Mesothelial cell of epicardium (in vitro differentiated cells): ENCODE data around the gene HBA2. TPM values are rescaled to one million over a fixed set of nuclear protein-coding genes. Genes with fewer than 3 reads are reported as not detected.

Experiments used
- DNase-seq, 2 experiments: peaks; one replicate each; pipeline ENCODE4 v3.0.0; 2021; ENCODE audit warnings: low spot score in 2 of 2; ENCODE audit not compliant: unreplicated experiment in 2 of 2
- H3K27ac Mint-ChIP-seq: 2 replicates; pipeline ENCODE4 v1.8.0; 2021; ENCODE audit warnings: mixed read lengths
- H3K27me3 Mint-ChIP-seq: 2 replicates; pipeline ENCODE4 v1.8.0; 2021; ENCODE audit warnings: low read depth, mixed read lengths
- H3K36me3 Mint-ChIP-seq: 2 replicates; pipeline ENCODE4 v1.8.0; 2021; ENCODE audit warnings: mixed read lengths
- H3K4me1 Mint-ChIP-seq: 2 replicates; pipeline ENCODE4 v1.8.0; 2021; ENCODE audit warnings: mixed read lengths
- H3K4me3 Mint-ChIP-seq: 2 replicates; pipeline ENCODE4 v1.8.0; 2021; ENCODE audit warnings: mild to moderate bottlenecking, moderate library complexity, mixed read lengths
- H3K9me3 Mint-ChIP-seq: 2 replicates; pipeline ENCODE4 v1.8.0; 2021; ENCODE audit warnings: mixed read lengths
- CTCF ChIP-seq: fragments of 200-600 bp; sonication (generic); IDR thresholded peaks from one replicate; pipeline ENCODE4 v1.5.0; 2021; ENCODE audit warnings: antibody characterized with exemption; ENCODE audit not compliant: unreplicated experiment
- total RNA-seq: library from RNA; stranded (reverse); gene quantifications from 3 replicates; pipeline ENCODE4 v1.2.1, GENCODE V29; 2021

HBA2 gene
- total RNA-seq, 1 donor from 2014 or later, result not detected

- Mint-ChIP-seq H3K27ac (peak overlapping the region; percentile 30), H3K36me3 (peaks cover 31% of the 10 kb centered on the region), H3K4me1 (peaks cover 2% of the 10 kb centered on the region), H3K9me3 (no peaks in the 10 kb centered on the region), H3K27me3 (no peaks in the 10 kb centered on the region), H3K4me3 (no peak overlapping the region)
- no peak for DNase-seq
- TF ChIP-seq CTCF, result no peak
Observed at GRCh38 chr16:185213-185612, 12.5 kb downstream of the HBA2 start.

GRCh38 chr16:185691-186090 lies 13.0 kb downstream of the HBA2 start:
- peaks cover 2% of the 10 kb centered on the region for H3K4me1 Mint-ChIP-seq
- H3K4me3 Mint-ChIP-seq, result no peak overlapping the region
- H3K27ac Mint-ChIP-seq, result no peak overlapping the region
- TF ChIP-seq CTCF, result no peak
- no peaks in the 10 kb centered on the region for H3K27me3 Mint-ChIP-seq
- peaks cover 32% of the 10 kb centered on the region for H3K36me3 Mint-ChIP-seq
- H3K9me3 Mint-ChIP-seq, result no peaks in the 10 kb centered on the region
- DNase-seq, result no peak

GRCh38 chr16:187330-187729 lies 14.7 kb downstream of the HBA2 start:
- Mint-ChIP-seq H3K9me3 (no peaks in the 10 kb centered on the region), H3K27ac (no peak overlapping the region), H3K36me3 (peaks cover 41% of the 10 kb centered on the region), H3K27me3 (no peaks in the 10 kb centered on the region), H3K4me1 (no peaks in the 10 kb centered on the region), H3K4me3 (no peak overlapping the region)
- no peak for TF ChIP-seq CTCF
- DNase-seq, result no peak

DNA sequence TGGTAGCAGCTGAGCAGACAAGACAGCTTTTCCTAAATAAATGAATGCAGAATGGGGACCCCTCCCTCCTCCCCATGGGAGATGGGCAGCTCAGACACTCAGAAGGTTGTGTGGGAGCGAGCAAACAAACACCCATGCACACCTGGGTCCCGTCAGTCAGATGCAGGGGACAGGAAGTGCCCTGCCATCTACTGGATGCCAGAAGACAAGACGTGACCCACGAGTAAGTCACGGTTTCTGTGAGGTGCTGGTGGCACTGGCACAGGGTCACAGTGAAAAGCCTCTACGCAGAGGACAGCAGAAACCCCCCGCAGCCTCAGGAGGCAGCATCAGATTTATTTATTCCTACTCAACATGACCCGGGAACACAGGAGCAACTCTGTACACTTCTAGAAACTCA lies 16.0 kb downstream of the HBA2 start:
- Mint-ChIP-seq H3K4me3 (no peak overlapping the region), H3K4me1 (no peaks in the 10 kb centered on the region), H3K27me3 (no peaks in the 10 kb centered on the region), H3K27ac (no peak overlapping the region), H3K36me3 (peaks cover 43% of the 10 kb centered on the region), H3K9me3 (no peaks in the 10 kb centered on the region)
- no peak for DNase-seq
- no peak for TF ChIP-seq CTCF

DNA sequence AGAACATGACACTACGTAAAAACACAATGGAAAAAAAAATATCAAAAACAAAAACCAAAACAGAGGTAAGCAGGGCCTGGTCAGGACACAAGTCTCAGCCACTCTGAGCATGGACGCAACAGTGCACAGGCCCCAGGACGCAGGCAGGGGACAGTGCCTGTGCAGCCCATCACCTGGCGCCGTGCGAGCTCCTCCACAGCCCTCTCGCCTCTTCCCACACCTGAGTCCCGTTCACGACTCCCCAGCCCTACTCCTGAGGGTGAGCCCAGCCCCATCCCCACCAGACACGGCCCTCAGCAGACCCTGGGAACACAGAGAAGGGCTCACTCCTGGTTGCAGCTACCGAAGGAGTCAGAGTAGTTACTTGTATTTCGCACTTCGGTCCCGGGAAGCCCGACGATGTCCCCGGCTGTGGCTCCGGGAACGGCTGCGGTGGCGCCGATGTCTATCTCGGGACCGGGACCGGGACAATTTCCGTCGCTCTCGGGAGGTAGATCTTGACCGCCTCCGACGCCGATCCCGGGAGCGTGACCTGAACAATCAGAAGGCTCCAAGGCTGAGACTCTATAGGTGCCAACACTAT lies 17.0 kb downstream of the HBA2 start:
- Mint-ChIP-seq H3K4me3 (no peak overlapping the region), H3K4me1 (no peaks in the 10 kb centered on the region), H3K27ac (no peak overlapping the region), H3K9me3 (no peaks in the 10 kb centered on the region), H3K27me3 (no peaks in the 10 kb centered on the region), H3K36me3 (peaks cover 51% of the 10 kb centered on the region)
- TF ChIP-seq CTCF, result no peak
- no peak for DNase-seq

GRCh38 chr16:191831-192230 lies 19.2 kb downstream of the HBA2 start:
- DNase-seq, result no peak
- H3K4me1 Mint-ChIP-seq, result no peaks in the 10 kb centered on the region
- no peak for TF ChIP-seq CTCF
- H3K4me3 Mint-ChIP-seq, result no peak overlapping the region
- H3K27ac Mint-ChIP-seq, result no peak overlapping the region
- no peaks in the 10 kb centered on the region for H3K9me3 Mint-ChIP-seq
- peaks cover 49% of the 10 kb centered on the region for H3K36me3 Mint-ChIP-seq
- no peaks in the 10 kb centered on the region for H3K27me3 Mint-ChIP-seq
